Adrenal gland (tissue), 12 donors: ENCODE data around the gene UNC13C. TPM values are rescaled to one million over a fixed set of nuclear protein-coding genes. Genes with fewer than 3 reads are reported as not detected.

Experiments used
- DNase-seq, 7 donors: peaks; one replicate each; pipeline ENCODE4 v3.0.0-alpha.2; 2019 to 2020
- H3K27ac ChIP-seq, 5 donors: fragments of 200-600 bp; sonication (generic) in 4 of 5; 1 replicate in 3 of 5; 2 replicates in 2 of 5; pipeline versions ENCODE4 v1.5.1 to v1.8.0; 2016 to 2020; ENCODE audit warnings: mild to moderate bottlenecking in 1 of 5
- H3K27me3 ChIP-seq: fragments of 200-600 bp; 2 replicates; pipeline ENCODE4 v1.8.0; 2021
- H3K36me3 ChIP-seq, 2 donors: fragments of 200-600 bp; replicated peaks in 1 of 2; 1 replicate in 1 of 2; 2 replicates in 1 of 2; pipeline versions ENCODE4 v1.5.1 to v1.8.0; 2018 to 2022
- H3K4me1 ChIP-seq, 2 donors: fragments of 200-600 bp; replicated peaks in 1 of 2; 1 replicate in 1 of 2; 2 replicates in 1 of 2; pipeline versions ENCODE4 v1.5.1 to v1.8.0; 2018 to 2021
- H3K4me3 ChIP-seq, 4 donors: fragments of 200-600 bp; sonication (generic) in 3 of 4; one replicate each; pipeline ENCODE4 v1.5.1; 2016 to 2018
- H3K9me3 ChIP-seq, 3 donors: fragments of 200-600 bp; sonication (generic) in 1 of 3; replicated peaks in 1 of 3; 1 replicate in 2 of 3; 2 replicates in 1 of 3; pipeline versions ENCODE4 v1.5.1 to v1.8.0; 2016 to 2021
- CTCF ChIP-seq, 6 experiments: fragments of 450-650 bp in 4 of 6; fragments of 200-600 bp in 2 of 6; sonication (generic) in 1 of 6; IDR thresholded peaks; 1 replicate in 5 of 6; 2 replicates in 1 of 6; pipeline versions ENCODE4 v1.5.1 to v1.8.0; 2016 to 2021; ENCODE audit warnings: antibody characterized with exemption in 6 of 6, mild to moderate bottlenecking in 2 of 6, moderate library complexity in 1 of 6
- POLR2A ChIP-seq, 2 donors: fragments of 450-650 bp; IDR thresholded peaks; one replicate each; pipeline ENCODE4 v1.6.1; 2017; ENCODE audit warnings: antibody characterized with exemption in 2 of 2, mild to moderate bottlenecking in 2 of 2, moderate library complexity in 1 of 2
- WGBS, 4 donors: extraction: QIAGEN DNeasy Blood & Tissue Kit in 2 of 4; methylation state at CpG; one replicate each; pipeline versions ENCODE4 v1.1.5 to v1.1.7; 2013 to 2017; 5-methylcytosine and 5-hydroxymethylcytosine counted together
- intact Hi-C, 2 donors: fragments of 100-400 bp; cut with DNase I; formaldehyde crosslinking; loops; one replicate each; pipeline versions ENCODE4 v1.14.1 to v1.15.0; 2022 to 2023
- polyA plus RNA-seq, 3 donors: library from polyadenylated mRNA; stranded (reverse); fragments of 200-250 nt in 2 of 3; fragments of 350-450 nt in 1 of 3; fragmentation: Illumina TruSeq in 1 of 3; extraction: RNeasy Lipid Tissue Mini Kit (QIAGEN cat#74804) in 1 of 3; gene quantifications; one replicate each; pipeline ENCODE4 v1.2.3, GENCODE V29; 2013 to 2014
- total RNA-seq, 9 donors: library from RNA; depleted of rRNA in 4 of 9; stranded (reverse); fragments of >200 nt in 4 of 9; fragments of 120-200 nt in 1 of 9; fragmentation: NEBNext Ultra II Directional in 1 of 9; extraction: Animal tissue kit (Norgen Biotek cat#: 25700) in 1 of 9; gene quantifications; one replicate each; pipeline versions ENCODE4 v1.1.0 to v1.2.4, GENCODE V29; 2013 to 2023
- donor health status: healthy with polysubstance abuse.
- donor health status: Bipolar disorder and iron deficiency.
- donor health status: DM: yes; HTN: yes; CAD: no.
- donor health status: DM: no; HTN: no; CAD: no.
- donor health status: DM: no; HTN: no; CAD: no.
- donor health status: DM: yes; HTN: yes; CAD: no.

Gene UNC13C
- total and polyA plus RNA-seq, 12 donors, result 0.04 to 0.61 (median 0.20) TPM; not detected in 4

- 66 to 78% (median 73%) methylated on average over 3 of the region's 3 CpGs for WGBS, 4 donors
- no peak overlapping the region for H3K4me3 ChIP-seq
- no peaks in the 10 kb centered on the region for H3K4me1 ChIP-seq
- no peak for TF ChIP-seq POLR2A (IDR thresholded peaks at IDR 0.05)
- no peaks in the 10 kb centered on the region for H3K27me3 ChIP-seq
- H3K27ac ChIP-seq, result no peak overlapping the region
- DNase-seq, result no peak
- intact Hi-C loops, result no loop called here
- H3K9me3 ChIP-seq, result no peaks in the 10 kb centered on the region
- H3K36me3 ChIP-seq, result no peaks in the 10 kb centered on the region
Observed at GRCh38 chr15:54620916-54621315, 642.7 kb downstream of the UNC13C start.

GRCh38 chr15:54636147-54636546 lies 657.9 kb downstream of the UNC13C start:
- Histone ChIP-seq H3K4me1 (no peaks in the 10 kb centered on the region), H3K36me3 (no peaks in the 10 kb centered on the region), H3K4me3 (no peak overlapping the region), H3K9me3 (no peaks in the 10 kb centered on the region), H3K27me3 (no peaks in the 10 kb centered on the region), H3K27ac (no peak overlapping the region)
- no peak for DNase-seq
- no peak for TF ChIP-seq POLR2A (IDR thresholded peaks at IDR 0.05)
- TF ChIP-seq CTCF (IDR thresholded peaks at IDR 0.05), result no peak
- 88 to 91% (median 90%) methylated on average over 4 of the region's 4 CpGs for WGBS, 4 donors
- intact Hi-C loops, result no loop called here

- Histone ChIP-seq H3K9me3 (no peaks in the 10 kb centered on the region), H3K27me3 (no peaks in the 10 kb centered on the region), H3K27ac (no peak overlapping the region), H3K36me3 (no peaks in the 10 kb centered on the region), H3K4me1 (no peaks in the 10 kb centered on the region), H3K4me3 (no peak overlapping the region)
- TF ChIP-seq POLR2A (IDR thresholded peaks at IDR 0.05), result no peak
- no peak for TF ChIP-seq CTCF (IDR thresholded peaks at IDR 0.05)
- DNase-seq, result no peak
- intact Hi-C loops, result no loop called here
Observed at GRCh38 chr15:54638666-54639065, 660.4 kb downstream of the UNC13C start.

GRCh38 chr15:54640873-54641272 lies 662.6 kb downstream of the UNC13C start:
- no peak for DNase-seq
- no peaks in the 10 kb centered on the region for H3K9me3 ChIP-seq
- H3K4me1 ChIP-seq, result no peaks in the 10 kb centered on the region
- intact Hi-C loops, result no loop called here
- H3K27me3 ChIP-seq, result no peaks in the 10 kb centered on the region
- 58 to 82% (median 70%) methylated on average over 2 of the region's 2 CpGs for WGBS, 4 donors
- TF ChIP-seq CTCF (IDR thresholded peaks at IDR 0.05) (no peak), POLR2A (IDR thresholded peaks at IDR 0.05) (no peak)
- no peak overlapping the region for H3K4me3 ChIP-seq
- H3K36me3 ChIP-seq, result no peaks in the 10 kb centered on the region
- H3K27ac ChIP-seq, result no peak overlapping the region

GRCh38 chr15:54644796-54645195 lies 666.6 kb downstream of the UNC13C start:
- Histone ChIP-seq H3K27me3 (no peaks in the 10 kb centered on the region), H3K27ac (no peak overlapping the region), H3K4me1 (no peaks in the 10 kb centered on the region), H3K4me3 (no peak overlapping the region), H3K36me3 (no peaks in the 10 kb centered on the region), H3K9me3 (no peaks in the 10 kb centered on the region)
- DNase-seq, result no peak
- TF ChIP-seq POLR2A (IDR thresholded peaks at IDR 0.05), result no peak
- no peak for TF ChIP-seq CTCF (IDR thresholded peaks at IDR 0.05)
- 74 to 93% (median 80%) methylated on average over 2 of the region's 2 CpGs for WGBS, 4 donors
- intact Hi-C loops, result no loop called here
